8988T (cell line): ENCODE data around the gene SHISA8.

Source experiments
- DNase-seq: peaks from one replicate; pipeline ENCODE4 v3.0.0; 2011

SHISA8 gene

GRCh38 chr22:41913040-41913719 lies 1.7 kb downstream of the SHISA8 start:
- DNase-seq: peak; percentile 56

GRCh38 chr22:41912338-41913039 lies 2.4 kb downstream of the SHISA8 start:
- DNase-seq: peak; percentile 69

DNA sequence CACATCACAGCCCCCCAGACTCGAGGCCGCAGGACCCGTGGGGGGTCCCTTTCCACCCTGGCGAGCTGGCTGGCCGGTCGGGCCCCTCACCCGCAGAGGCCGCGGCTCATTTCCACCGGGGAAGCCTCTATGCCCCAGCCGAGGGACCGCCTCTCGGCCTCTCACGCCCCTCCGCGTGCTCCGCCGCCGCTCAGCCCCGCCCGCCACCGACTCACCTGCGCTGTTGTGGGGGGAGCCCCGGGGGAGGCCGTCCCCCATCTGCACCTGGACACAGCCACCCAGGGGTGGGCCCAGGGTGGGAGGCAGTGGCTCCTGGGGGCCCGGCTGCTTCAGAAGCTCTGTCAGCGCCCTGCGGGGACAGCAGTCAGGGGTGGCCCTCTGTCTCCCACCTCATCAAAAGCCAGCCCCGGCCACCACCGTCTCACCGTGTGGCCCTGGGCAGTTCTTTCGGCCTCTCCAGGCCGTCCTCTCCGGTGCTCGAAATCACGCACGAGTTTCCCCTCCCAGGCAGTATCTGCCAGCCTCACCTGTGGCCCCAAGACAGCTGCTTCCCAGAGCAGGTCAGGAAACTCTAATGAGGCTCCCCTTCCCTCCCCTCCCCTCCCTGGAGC lies 3.8 kb downstream of the SHISA8 start:
- no peak for DNase-seq

GRCh38 chr22:41910050-41911000 lies 4.5 kb downstream of the SHISA8 start:
- no peak for DNase-seq

DNA sequence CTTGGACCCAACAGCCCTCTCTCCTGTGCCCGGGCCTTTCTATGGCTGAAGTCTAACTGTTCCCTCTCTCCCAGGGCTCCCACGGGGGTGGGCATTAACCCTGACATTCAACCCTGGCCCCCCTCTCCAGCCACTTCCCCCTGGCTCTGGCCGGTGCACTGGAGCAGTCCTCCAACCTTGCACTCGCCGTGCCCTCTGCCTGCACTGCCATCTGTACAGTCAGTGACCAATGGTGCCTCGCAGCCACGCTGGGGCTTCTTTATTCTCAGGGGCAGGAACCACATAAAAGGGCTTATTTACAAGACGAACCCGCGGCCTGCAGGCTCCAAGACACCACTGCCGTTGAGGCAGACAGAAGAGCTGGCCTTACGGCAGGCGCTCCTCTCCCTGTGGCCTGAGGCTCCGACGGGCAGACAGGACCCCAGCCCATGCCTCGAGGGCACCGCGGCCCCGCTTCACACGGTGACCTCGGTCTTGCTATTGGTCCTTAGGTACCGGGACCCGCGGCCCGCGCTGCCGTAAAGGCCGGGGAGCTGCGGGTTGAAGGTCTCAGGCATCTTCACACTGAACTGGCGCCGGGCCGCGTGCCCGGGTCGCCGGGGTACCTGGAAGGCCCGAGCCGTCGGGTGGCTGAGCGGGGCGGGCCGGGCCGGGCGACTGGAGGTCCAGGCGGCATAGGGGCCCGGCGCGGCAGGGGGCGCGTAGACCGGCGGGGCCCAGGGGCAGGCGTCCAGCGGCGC lies 5.4 kb downstream of the SHISA8 start:
- no peak for DNase-seq

GRCh38 chr22:41908411-41909309 lies 6.2 kb downstream of the SHISA8 start:
- peak; percentile 60 for DNase-seq

DNA sequence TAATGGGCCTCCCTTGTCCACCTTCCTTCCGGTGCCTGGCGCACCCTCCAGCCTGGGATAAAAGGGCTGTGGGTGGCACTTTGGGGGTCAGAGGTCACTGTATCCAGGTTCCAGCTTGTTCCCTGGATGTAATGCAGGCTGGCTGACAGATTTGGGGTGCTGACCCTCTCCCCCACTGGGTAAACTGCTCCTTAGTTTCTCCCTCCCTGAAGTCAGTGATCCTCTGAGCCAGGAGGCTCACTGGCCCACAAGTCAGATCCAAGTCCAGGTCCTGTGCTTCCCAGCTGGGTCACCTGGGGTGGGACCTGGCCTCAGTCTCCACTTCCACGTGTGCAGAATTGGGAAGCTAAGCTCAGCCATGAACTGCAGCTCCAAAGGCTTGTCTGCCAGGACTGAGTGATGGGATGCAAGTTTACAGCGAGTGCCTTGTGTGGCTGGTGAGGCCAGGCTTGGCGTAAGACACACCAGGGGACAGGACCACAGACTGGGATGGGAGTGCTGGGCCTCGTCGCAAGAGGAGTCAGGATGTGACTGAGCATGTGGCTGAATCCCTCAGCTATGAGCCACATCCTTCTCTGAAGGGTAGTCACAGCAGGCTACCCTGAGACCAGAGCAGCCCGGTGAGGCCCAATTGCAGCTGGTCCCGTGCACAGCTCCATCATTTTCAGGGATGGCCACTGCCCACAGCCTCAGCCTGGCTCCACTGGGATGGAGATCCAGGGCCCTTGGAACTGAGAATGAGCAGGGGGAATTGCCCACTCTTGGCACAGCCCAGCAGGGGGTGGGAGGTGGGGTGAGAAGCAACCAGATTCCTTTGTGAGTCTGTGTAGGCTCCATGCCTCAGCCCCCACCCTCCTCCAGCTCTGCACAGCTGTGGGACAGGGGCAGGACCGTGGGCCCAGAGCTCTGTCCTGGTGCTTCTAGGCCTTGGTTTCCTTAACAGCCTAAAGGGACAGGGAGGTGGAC lies 7.2 kb downstream of the SHISA8 start:
- peak; percentile 95 for DNase-seq

GRCh38 chr22:41906822-41907221 lies 8.1 kb downstream of the SHISA8 start:
- no peak for DNase-seq

DNA sequence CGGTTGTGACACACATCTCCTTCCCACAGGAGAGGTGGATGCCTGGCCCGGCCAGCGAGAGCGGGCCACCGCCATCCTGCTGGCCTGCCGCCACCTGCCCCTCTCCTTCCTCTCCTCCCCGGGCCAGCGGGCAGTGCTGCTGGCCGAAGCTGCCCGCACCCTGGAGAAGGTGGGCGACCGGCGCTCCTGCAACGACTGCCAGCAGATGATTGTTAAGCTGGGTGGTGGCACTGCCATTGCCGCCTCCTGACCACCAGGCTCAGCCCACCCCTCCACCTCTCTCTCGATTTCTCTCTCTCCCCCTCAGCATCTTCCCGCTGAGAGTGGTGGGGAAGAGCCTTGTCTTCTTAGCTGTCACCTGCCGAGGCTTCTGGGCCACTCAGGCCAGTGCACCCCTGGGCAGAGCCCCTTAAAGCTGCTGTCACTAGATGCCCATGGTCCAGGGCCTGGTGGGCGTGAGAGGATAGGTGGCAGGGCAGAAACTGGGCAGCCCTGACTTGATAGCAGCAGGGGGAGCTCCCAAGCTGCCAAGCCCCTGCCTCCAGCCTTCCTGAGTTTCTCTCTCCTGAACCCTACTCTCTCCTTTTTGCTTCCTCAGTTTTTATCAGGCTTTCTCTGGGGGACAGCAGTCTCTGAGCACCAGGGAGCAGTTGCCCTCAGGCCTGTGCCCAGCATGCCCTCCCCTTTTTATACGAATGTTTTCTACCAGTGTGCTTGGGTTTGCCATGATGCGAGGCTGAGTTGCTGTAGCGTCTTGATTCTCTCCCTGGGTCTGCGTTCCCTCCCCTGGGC lies 9.3 kb downstream of the SHISA8 start:
- DNase-seq: no peak

DNA sequence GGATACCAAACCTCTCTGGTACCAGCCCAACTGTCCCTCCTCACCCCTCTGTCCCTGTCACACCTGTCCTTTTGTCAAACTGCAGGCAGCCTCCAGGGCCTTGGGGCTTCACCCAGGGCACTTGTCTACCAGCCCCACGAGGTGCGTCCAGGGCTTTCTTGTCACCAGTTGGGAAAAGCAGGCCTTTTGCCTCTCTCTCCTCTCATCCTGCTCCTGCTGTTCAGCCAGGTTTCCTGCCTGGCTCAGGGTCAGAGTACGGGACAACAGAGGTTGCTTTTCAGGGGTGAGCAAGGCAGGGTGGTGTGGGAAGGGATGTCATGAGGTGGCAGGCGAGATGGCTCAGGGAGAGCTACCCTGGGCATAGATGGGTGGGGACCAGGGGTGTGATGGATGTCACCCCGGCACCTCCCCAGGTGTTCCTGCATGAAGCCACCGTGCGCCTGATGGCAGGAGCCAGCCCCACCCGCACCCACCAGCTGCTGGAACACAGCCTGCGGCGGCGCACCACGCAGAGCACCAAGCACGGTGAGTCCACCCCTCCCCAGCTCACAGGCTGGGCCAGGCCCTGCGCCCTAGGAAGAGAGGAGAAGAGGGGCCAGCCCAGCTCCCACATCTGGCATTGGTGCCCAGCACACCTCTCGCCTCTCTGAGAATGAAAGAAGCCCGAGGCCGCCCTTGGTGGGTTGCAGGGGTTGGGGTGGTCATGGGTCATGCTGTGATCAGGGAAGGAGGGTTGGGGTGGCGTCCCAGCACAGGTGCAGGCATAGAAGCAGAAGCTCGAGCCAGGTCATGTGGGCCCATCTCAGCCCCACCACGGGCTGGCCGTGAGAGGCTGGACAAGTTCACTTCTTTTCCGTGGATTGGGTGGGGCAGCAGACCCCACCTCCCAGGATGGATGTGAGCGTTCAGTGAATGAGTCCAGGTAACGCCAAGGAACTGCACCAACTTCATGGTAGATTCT lies 10.1 kb downstream of the SHISA8 start:
- no peak for DNase-seq

- DNase-seq: no peak
Measured at GRCh38 chr22:41902932-41903421, 11.9 kb downstream of the SHISA8 start.

DNA sequence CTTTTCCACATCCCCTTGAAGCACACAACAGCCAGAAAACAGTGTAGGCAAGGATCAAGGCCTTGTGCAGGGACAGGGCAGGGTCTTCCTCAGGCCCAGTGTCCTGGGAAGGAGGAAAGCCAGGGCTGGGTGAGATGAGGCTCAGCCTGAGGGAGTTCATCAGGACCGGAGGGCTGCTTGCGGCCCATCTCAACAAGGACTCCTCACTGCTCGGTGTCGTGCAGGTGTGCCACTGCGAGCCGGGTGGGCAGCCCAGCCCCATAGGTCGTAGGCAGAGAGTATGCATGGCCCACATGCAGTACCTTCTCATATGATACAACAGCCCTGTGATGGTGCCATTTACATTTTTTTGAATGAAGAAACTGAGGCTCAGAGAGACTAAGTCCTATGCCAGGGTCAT lies 12.9 kb downstream of the SHISA8 start:
- no peak for DNase-seq

GRCh38 chr22:41900652-41901312 lies 14.1 kb downstream of the SHISA8 start:
- no peak for DNase-seq

DNA sequence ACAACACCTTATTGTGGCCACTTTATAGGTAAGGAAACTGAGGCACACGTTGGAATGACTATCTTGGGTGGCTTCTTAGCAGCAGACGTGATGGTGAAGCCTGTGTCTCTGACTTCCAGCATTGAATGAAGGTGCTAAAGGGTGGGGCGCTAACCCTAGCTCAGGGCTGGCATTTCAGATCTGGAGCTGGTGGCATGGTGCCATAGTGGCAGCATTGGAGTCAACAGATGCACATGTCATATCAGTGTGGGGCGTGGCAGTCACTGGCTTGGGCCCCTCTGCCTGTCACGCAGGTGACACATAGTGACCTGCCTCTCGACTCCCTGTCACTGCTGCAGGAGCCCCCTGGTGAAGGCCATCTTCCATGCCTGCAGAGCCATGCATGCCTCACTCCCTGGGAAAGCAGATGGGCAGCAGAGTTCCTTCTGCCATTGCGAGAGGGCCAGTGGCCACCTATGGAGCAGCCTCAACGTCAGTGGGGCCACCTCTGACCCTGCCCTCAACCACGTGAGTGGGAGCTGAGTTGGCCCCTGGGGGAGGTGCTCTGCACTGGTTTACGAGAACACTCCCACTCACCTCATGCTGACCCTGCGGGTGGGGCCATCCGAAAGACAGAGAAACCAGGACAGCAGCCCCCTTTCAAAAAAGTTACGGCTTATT lies 14.8 kb downstream of the SHISA8 start:
- no peak for DNase-seq

GRCh38 chr22:41899110-41899509 lies 15.8 kb downstream of the SHISA8 start:
- DNase-seq: no peak

GRCh38 chr22:41898645-41899044 lies 16.2 kb downstream of the SHISA8 start:
- no peak for DNase-seq
